Inflammatory macrophage (primary cell): Measurements from ENCODE around the gene CA11.

Experiments used
- DNase-seq, 2 donors: peaks; one replicate each; pipeline ENCODE4 v3.0.0-alpha.2; 2020 to 2022

Gene CA11

DNA sequence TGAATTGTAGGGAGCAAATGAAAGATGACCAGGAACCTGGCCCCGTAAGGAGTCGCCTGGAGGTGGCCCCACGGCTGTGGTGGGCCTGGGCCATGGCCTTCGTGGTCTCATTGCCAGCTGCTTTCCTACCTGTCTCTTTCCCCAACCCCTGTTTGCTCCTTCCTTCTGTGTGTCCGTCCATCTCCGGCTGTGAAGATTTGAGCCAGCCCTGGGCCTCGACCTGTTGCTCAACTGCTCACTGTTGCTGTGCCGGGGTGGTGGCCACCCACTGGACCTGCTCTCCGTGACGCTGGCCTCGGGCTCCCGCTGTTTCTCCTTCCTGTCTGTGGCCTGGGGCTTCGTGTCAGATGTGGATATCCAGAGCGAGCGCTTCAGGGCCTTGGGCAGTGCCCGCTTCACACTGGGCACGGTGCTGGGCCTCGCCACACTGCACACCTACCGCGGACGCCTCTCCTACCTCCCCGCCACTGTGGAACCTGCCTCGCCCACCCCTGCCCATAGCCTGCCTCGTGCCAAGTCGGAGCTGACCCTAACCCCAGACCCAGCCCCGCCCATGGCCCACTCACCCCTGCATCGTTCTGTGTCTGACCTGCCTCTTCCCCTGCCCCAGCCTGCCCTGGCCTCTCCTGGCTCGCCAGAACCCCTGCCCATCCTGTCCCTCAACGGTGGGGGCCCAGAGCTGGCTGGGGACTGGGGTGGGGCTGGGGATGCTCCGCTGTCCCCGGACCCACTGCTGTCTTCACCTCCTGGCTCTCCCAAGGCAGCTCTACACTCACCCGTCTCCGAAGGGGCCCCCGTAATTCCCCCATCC, 17.3 kb downstream of the CA11 start:
- peak in 1 of 2 donors; percentile 52 for DNase-seq

DNA sequence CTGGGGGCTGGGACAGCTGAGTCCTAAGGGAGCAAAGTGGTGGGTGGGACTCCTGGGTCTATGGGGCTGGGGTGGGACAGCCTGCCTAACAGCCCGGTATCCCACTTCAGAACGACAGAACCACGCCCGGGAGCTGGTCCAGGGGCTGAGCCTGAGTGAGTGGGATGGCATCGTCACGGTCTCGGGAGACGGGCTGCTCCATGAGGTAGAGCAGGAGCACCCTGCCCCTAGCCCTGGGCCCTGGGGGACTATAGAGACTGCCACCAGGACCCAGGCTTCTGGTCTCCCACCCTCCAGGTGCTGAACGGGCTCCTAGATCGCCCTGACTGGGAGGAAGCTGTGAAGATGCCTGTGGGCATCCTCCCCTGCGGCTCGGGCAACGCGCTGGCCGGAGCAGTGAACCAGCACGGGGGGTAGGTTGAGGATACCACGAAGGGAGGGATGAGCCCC, 18.1 kb downstream of the CA11 start:
- DNase-seq = no peak

DNA sequence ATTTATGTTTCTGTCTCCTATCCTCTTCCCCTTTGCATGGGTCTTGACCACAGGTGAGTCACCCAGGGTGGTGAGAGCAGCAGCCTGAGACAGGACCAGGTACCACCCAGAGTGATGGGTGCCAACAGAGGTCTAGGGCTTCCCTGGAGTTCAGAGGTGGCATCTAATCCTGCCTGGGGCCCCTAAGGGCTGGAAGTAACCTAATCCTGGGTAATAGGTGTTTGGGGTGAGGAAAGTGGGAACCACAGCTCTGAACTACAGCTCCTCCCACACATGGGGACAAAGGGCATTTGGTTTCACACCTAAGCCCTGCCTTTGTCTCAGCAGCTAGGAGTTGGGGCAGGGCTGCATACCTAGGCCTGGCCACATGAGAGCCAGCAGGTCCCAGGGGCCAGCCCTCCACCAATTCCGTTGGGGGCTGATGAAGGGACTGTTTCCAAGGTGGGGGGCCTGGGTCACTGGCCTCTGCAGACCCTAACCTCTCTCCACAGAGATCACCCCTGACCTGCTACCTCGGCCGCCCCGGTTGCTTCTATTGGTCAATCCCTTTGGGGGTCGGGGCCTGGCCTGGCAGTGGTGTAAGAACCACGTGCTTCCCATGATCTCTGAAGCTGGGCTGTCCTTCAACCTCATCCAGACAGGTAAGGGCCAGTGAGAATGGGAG, 18.7 kb downstream of the CA11 start:
- no peak for DNase-seq

DNA sequence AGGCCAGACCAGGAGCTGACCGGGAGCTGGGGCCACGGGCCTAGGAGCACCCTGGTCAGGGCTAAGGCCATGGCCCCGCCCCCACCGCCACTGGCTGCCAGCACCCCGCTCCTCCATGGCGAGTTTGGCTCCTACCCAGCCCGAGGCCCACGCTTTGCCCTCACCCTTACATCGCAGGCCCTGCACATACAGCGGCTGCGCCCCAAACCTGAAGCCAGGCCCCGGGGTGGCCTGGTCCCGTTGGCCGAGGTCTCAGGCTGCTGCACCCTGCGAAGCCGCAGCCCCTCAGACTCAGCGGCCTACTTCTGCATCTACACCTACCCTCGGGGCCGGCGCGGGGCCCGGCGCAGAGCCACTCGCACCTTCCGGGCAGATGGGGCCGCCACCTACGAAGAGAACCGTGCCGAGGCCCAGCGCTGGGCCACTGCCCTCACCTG, 20.1 kb downstream of the CA11 start:
- no peak for DNase-seq

DNA sequence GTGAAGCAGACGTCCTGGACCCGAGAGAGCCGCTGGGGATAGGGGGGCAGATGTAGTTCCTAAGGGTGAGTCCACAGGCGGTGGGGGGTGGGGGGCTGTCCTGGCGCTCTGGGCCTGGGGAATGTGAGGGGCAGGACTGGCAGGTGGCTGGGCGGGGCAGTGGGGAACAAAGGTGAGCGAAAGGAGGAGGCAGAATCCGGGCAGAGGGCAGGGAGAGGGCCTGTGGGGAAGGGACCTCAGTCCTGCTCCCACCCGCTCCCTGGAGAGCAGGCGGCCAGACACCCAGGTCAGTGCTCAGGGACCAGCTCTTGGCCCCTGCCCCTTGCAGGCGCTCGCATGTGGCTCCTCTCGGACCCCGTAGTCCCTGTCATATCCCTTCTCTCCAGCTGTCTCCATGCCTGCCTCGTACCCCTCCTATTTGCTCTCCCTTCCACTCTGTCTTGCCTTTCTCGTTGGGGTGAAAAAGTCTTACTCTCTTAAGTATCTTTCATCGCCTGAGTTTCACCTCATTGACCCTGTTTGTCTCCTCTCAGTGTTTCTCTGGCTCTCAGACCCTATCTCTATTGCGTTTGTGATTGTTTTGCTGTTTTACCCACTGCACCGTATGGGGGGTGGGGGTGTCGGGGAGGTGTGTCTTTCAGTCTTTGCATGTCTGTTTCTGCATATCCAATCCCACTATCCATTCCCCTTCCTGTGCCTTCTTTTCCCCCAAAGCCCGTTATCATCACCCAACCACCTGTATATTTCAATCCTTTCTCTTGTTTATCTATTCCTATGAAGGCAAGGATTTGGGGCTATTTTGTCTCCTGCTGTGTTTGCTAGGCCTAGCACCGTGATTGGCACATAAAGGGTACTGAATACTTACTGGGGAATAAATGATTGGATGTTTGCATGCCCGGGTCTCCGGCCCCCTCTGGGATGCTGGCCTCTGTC, 20.9 kb downstream of the CA11 start:
- no peak for DNase-seq

DNA sequence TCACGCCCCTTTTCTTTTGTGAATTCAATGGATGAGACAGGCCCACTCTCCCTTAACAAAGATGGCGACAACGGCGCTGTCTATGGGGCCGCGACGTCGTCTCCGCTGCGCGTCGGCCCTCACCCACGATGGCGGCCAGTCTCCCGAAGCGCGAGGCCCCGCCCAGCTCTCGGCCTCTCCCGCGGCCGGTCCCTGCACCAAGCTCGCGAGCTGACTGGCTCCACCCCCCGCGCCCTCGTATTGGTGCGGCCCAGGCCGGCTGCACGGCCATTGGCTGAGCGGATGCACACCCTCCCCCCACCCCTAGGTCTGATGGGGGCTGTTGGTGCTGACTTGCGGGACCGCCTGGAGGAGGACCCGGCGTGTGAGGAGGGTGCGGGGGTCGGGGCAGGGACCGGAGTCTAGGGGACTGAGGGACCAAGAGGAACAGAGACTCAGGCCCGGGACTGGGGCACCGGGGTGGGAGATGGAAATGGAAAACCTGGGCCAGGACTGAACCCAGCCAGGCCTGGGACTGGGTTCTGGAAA, 21.9 kb downstream of the CA11 start:
- DNase-seq = peak; percentile 92 to 93

DNA sequence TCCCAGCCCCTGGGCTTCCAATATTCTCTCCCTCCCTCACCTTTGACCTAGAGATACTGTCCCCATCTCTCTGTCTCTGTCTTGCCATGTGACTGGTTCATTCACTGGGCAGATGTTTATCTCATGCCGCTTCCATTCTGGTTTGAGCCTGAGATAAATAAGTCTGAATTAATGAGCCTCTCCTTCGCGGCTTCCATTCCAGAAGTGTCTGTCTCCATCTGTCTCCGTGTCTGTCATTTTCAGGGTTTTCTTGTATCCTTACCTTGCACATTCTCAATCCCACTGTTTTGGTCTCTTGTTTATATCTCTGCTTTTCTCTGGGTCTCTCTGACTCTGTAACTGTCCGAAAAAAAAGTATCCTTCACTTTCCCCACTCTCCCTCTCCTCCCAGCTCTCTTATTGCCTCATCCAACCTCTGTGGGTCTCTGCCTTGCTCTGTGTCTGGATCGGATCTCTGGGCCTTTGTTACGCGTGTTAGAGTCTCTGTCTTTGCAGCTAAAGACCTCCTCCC, 22.4 kb downstream of the CA11 start:
- DNase-seq = no peak

DNA sequence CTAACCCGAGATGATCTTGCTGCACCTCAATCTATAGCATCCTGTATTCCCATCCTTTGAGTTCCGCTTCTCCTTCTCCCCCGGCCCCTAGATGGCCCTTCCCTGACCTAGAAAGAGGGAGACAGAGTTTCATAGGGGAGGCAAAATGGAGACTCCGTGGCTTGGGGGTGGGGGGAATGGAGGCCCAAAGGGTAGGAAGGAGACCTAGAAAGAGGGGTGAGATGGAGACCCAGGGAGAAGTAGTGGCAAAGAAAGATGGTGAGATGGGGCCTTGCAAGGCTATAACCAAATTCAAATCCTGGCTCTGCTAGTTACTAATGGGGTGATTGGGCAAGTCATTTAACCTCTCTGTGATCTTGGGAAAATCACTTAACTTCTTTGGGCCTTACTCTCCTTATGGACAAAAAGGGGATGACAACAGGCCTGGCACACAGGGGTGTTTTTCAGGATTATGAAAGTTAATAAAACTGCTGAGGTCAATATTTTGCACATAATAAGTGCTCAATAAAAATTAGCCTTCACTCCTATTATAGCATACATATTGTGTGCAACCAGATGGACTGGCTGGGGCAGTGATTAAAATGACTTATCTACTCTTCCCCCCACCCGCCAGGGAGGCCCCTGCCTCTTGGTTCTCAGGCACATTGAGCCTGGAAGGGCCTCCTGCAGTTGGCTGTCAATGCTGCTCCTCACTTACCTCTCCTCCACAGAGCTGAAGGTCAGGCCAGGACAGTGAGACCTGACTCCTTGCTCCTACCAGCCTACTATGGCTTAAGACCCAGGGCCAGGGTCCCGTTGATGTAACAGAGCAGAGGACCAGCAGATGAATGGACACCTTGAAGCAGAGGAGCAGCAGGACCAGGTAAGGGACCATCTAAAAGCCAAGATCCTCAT, 26.0 kb downstream of the CA11 start:
- no peak for DNase-seq

DNA sequence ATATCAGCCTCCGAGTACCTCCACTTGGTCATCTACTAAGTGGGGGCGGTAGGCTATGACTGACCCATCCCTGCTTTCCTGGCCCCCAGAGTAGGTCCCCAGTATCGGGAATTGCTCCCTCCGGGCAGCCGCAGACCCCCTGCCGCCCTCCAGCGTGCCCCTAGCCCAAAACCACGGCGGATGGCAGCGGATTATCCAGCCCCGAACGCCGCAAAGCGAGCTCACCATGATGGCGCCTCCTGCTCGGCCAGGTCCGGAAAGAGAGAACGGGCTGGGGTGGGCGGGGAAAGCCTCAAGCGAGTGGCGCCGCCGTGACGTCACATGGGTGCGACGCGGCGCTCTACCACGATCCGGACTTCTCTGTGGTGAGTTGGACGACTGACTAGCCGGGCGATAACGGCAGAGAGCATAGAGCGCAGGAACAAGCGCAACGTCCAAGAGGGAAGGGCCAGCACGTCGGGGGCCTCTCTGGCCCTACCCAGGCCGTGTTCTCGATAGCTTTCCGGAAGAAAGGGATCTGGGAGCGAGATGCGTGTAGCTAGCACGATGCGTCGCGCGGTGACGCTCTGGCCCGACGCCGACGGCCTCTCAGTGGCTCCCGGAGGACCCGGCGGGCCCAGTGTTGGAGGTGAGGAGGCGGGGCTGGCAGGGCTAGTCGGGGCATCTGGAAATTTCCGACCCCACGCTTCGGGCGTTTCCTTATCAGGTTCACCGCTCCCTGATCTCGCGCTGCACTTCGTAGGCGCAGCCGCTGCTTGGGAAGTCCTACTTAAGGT, 26.9 kb downstream of the CA11 start, which contains the start of the genes RPL18 and SPHK2:
Gene RPL18 (minus strand): TSS at position 263 of the 776 bp plus-strand sequence. CDS start 35 bp downstream, at position 228.
Gene SPHK2 (plus strand): TSS at position 591 of the 776 bp plus-strand sequence. CDS start 1,009 bp downstream, outside the sequence.
- peak; percentile 99 for DNase-seq

DNA sequence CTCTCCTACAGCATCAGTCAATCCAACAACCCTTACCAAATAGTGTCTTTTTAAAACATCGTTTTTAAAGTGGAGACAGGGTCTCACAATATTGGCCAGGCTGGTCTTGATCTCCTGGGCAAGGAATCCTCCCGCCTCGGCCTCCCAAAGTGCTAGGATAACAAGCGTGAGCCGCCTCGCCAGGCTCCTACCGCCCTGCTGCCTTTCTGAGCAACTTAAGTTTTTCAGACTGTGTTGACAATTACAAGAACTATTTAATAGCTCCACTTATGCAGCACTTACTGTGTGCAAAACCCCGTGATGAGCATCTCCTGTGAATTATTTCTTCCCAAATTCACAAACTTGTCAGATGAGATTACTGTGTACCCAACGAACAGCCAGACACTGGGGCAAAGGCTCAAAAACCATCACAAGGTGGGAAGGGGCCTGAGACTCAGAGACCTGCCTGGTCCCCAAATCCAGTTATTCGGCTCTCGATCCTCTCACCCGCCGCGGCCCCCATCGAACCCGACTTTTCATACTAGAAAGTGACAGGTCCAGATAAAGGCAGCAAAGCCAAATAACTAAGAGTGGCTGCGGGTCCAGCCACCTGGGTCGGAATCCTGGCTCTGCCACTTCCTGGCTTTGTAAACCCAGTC, 27.6 kb downstream of the CA11 start:
- no peak for DNase-seq

DNA sequence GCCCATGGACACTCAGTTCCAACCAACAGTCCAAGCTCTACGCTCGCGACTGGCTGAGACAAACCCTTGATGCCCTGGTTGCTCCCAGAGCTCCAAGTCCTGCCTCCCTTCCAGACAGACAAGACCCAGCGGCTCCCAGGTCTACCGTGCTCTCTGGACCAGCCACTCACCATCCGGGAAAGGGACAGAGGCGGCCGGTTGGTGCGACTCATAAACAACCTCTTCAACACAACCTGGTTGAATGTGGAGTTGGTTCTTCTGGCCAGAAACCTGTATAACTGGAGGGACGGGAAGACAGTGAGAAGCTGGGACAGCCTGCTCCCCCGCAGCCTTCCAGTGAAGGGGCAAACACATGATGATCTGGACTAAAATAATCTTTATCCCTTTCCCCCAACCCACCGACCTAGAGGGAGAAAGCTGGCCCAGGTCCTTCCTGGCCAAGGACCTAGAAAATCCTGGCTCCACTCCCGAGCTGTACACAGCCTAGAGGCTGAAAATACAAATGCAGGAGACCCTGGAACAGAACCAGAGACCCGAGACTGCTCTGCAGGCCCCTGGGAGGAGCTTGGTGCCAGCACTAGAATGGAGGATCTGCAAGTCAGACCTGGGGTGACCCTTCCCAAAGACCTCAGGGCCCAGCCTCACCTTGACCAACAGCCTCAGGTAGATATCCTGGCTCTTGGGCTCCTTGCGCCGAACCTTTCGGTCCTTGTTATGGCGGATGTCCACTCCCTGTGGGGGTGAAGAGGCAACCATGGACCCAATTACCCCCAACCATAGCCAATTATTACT, 28.6 kb downstream of the CA11 start:
- no peak for DNase-seq

DNA sequence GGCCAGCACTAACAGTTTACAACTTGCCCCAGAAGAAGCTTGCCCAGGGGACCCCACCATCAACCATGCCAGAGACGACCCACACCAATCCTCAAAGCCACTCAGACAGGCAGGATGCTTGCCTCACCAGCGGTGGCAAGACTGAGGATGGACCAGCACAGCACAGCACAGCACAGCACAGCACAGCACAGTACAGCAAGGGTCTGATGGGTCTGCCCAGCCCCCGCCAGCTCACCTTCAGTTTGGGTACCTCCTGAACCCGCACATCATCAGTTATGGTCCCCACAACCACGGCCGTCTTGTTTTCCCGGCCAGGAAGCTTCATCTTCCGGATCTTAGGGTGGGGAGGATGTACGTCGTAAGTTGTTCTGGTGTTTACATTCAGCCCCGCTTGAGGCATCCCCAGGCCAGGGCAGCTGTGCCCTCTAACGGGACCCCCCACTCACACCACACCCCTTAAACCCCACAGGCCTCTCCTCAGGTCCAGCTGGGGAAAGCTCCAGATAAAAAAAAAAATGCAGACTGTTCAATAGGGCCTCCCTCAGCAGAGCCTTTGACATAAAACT, 29.4 kb downstream of the CA11 start:
- DNase-seq = no peak

DNA sequence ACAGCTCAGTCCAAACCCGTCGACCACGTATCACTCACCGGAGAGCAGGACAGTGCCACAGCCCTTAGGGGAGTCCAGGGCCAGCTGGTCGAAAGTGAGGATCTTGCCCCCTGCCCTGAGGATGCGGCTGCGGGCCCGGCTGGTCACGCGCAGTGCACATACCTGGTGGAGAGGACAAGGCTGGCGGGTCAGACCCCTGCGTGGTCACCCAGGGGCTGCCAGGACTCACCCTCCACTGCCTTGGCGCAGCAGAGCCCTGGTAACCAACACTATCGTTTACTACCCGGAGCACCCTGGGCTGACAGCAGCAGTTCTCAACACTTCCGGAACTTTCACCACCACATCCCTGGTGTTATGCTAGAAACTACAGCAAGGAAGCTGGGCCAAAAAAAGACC, 29.9 kb downstream of the CA11 start:
- no peak for DNase-seq

DNA sequence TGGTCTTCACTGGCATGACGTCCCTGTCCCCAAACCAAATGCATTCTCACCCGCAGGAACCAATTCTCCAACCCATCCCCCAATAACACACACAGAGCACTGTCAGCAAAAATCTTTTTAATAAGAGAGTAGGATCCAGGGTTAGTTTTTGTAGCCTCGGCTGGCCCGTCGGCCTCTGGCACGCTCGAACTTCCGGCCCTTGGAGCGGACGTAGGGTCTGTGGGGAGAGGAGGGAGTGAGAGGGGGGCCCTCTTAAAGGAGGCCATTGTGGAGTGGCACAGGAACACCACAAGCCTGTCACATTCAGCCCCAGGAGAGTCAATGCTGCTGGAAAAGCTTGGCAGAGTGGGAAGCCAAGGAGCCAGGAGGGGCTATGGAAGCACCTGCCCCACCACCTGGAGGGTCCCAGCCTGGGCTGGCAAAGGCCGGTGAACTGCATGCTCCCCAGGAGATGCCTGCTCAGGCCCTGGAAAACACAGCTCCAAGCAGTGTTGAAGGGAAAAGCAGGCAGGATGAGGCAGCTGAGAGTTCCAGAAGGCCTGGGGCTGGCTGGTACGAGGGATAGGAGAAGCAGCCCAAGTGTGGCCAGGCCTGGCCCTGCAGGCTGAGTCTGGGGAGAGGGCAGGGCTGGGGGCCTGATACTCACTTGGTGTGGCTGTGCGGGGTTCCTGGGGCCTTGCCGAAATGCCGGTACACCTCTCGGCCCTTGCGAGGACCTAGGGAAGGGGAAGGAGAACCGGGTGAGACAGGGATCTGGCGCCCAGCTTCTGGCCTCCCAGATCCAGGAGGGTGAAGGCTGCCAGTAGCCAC, 30.6 kb downstream of the CA11 start:
- DNase-seq = no peak

DNA sequence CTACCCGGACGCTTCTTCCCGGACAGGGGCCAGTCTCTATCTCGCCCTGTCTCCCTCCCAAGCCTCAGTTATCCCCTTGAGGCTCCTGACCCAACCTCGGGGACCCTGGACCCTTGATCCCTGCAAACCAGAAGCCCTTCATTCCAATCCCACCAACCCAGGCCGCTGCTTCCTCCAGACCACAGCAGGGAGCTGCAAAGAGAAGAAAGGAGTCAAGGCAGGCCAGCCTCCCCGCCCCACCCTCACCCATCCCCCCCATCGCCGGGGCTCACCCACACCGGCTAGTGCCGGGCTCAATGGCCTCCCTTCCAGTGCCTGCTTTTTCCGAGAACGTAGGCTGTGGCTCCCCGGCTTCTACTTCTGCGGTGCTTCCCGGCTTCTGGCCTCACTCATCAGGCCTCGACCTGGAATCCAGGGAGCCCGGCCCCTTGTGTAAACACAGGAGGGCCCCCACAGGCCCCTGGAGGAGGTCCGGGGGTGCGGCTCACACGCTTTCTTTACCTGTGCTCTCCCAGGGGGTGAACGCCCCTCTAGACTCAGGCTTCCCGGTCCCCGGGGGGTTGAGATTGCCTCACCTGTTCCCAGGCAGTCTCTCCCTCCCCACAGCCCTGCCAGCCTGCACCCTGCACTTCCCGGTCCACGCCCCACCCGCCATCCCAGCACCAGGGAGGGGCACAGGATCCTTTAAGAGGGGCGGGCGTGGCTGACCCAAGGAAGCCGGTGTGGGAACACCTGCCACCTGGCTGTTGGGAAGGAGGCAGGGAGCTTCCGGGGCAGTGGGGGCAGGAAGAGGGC, 31.4 kb downstream of the CA11 start, which contains the start of gene FAM83E:
Gene FAM83E (minus strand): TSS at position 641 of the 795 bp plus-strand sequence. CDS start 1,704 bp downstream, outside the sequence.
- DNase-seq = no peak

DNA sequence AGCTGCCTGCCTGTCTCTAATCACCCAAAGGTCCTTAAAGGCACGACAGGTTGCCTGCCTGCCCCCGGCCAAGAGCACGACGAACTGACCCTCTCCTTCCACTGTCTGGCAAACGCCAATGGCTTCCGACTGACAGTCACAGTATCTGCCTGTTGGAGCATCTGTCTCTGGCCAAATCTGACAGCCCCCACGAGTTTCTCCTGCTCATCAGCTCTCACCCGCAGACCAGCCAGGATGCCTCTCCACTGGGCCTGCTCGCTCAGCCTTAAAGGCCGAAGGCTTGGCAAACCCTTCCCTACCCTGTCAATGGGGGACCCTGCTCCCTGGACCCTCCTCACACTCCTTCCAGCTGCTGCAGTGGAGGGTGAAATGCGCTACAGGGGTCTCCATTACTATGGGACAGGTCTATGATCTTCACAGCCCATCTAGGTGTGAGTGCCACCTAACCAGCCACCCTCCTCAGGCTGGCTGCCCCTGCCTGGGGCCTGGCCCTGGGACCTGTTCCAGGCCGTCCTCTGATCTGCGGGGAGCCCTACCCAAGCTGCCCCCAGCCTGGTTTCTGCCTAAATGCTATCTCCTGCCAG, 32.0 kb downstream of the CA11 start:
- DNase-seq = no peak
